ENCODE data around the gene NR5A2.

GRCh38 chr1:200053091-200053490 lies 25.6 kb downstream of the NR5A2 start:
- TF ChIP-seq, protein P1, sequence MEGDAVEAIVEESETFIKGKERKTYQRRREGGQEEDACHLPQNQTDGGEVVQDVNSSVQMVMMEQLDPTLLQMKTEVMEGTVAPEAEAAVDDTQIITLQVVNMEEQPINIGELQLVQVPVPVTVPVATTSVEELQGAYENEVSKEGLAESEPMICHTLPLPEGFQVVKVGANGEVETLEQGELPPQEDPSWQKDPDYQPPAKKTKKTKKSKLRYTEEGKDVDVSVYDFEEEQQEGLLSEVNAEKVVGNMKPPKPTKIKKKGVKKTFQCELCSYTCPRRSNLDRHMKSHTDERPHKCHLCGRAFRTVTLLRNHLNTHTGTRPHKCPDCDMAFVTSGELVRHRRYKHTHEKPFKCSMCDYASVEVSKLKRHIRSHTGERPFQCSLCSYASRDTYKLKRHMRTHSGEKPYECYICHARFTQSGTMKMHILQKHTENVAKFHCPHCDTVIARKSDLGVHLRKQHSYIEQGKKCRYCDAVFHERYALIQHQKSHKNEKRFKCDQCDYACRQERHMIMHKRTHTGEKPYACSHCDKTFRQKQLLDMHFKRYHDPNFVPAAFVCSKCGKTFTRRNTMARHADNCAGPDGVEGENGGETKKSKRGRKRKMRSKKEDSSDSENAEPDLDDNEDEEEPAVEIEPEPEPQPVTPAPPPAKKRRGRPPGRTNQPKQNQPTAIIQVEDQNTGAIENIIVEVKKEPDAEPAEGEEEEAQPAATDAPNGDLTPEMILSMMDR (conservative IDR thresholded peaks at IDR 0.05 in 1 of 2, IDR thresholded peaks at IDR 0.05 in 1 of 2; ENCODE audit: low read depth in 1 of 2, low read length in 2 of 2) = no peak
- TF ChIP-seq EZH2 (IDR thresholded peaks at IDR 0.05; ENCODE audit: low read length, missing control alignments) = no peak

Measured in fibroblast of lung (primary cell).